ENCODE results near the gene TRIM49C.
"Not testable (repeated sequence)": the region's sequence is repeated elsewhere in the genome, so short reads cannot be mapped to it uniquely, and the experiment has no call there.

Gene TRIM49C

GRCh38 chr11:90030806-90031205, at the start of gene TRIM49C:
TSS of gene TRIM49C (plus strand) at chr11:90031106. CDS start at chr11:90035212, 4,106 bp downstream.
- not testable (repeated sequence) for DNase-seq (ENCODE audit: low read depth in 2 of 3, low spot score in 2 of 3)

DNA sequence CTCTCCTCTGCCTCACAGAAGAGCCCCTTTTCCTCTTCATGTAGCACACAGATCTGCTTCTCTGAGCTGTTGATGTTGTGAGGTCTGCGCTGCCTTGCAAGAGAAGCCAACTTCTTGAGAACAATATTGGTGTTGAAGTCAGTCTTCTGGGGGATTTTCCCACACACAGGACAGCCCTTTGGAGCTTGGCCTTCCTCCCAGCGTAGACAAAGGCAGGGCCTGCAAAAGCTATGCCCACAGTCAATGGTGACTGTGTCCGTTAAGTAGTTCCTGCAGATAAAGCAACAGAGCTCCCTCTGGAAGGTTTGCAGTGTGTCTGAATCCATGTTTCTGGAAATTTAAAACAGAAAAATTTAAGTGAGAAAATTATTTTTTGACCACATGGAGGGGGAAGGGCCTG, 6.7 kb upstream of the TRIM49C start:
- not testable (repeated sequence) for DNase-seq (ENCODE audit: low read depth in 2 of 3, low spot score in 2 of 3)

DNA sequence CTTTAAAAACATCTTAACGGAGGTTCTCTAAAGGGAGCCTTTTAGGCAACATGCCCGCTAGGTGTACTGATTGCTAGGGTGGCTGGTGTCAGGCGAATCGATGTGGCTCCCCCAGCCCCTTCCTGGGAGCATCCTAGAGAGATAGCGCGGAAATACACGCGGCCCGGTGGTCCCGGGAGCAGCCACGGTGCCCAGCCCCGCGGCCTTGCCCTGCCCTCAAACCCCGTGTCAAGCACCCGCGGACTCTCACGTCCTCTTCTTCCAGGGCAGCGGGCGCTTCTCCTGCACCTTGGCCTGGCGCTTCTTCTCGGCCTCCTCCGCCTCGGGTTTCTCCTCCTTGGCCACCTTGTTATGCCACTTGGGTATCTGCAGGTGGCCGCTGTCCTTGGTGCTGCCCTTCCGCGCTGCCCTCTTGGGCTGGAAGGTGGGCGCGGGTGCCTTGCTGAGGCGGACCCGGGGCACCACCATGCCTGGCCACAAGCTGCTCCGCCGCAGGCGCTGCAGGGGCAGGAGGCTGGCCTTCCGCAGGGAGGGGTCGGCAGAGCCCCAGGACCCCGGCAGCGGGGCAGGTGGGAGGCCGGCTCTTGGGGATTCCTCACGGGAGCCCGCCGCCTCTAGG, 20.8 kb downstream of the TRIM49C start:
- DNase-seq (ENCODE audit: low read depth in 2 of 3, low spot score in 2 of 3), result not testable (repeated sequence)

- peak in 1 of 3 experiments; percentile 0 for DNase-seq (ENCODE audit: low read depth in 2 of 3, low spot score in 2 of 3)
Measured at GRCh38 chr11:90052311-90052710, 21.4 kb downstream of the TRIM49C start.

GRCh38 chr11:90053545-90053944, 22.6 kb downstream of the TRIM49C start:
- DNase-seq (ENCODE audit: low read depth in 2 of 3, low spot score in 2 of 3), result not testable (repeated sequence)

DNA sequence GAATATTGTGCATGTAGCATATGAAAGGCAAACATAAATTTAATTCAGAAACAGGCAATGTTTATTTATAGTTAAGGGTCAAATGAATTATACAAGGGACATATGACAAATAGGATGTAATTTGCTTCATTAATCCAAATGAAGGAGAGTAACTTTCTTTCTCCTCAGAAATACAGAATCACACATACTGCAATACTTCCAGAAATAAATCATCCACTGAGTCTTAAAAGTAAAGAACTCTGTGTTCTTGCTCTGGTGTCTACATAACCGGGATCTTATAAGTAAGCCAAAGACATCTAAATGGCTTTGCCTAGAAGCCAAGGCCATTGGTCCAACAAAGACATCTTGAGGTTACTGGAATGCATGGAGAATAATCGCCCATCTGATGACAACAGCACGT, 54.7 kb downstream of the TRIM49C start, which contains the start of gene UBTFL1:
UBTFL1 (plus strand) TSS at position 301 of the 400 bp plus-strand sequence; CDS start at position 301, 0 bp downstream.
- not testable (repeated sequence) for DNase-seq (ENCODE audit: low read depth in 2 of 3, low spot score in 2 of 3)

DNA sequence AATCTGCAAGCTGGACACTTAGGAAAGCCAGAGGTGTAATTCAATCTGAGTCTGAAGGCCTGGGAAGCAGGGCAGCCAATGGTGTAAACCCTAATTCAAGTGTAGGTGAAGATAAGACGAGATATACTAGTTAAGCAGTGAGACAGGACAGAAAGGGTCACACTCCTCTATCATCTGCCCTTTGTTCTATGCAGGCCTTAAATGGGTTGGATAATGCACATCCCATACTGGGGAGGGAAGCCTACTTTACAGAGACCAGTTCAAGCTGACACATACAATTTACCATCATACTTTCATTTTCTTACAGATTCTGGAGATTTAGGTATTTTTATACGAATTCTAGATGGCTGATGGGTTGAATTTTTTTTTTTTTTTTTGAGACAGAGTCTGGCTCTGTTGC, 57.8 kb downstream of the TRIM49C start:
- DNase-seq (ENCODE audit: low read depth in 2 of 3, low spot score in 2 of 3), result not testable (repeated sequence)

Measured in activated CD8-positive, alpha-beta memory T cell treated with anti-CD3 and anti-CD28 coated beads for 48 hours (primary cell).